ENCODE data around the gene IGF1R. TPM values are rescaled to one million over a fixed set of nuclear protein-coding genes. Genes with fewer than 3 reads are reported as not detected.

The IGF1R gene
- total and polyA plus RNA-seq, 2 of the 13 experiments (the other 11 are each of a cell fraction or from before 2014, with no cell fraction given), result 15.9 to 18.4 TPM

DNA sequence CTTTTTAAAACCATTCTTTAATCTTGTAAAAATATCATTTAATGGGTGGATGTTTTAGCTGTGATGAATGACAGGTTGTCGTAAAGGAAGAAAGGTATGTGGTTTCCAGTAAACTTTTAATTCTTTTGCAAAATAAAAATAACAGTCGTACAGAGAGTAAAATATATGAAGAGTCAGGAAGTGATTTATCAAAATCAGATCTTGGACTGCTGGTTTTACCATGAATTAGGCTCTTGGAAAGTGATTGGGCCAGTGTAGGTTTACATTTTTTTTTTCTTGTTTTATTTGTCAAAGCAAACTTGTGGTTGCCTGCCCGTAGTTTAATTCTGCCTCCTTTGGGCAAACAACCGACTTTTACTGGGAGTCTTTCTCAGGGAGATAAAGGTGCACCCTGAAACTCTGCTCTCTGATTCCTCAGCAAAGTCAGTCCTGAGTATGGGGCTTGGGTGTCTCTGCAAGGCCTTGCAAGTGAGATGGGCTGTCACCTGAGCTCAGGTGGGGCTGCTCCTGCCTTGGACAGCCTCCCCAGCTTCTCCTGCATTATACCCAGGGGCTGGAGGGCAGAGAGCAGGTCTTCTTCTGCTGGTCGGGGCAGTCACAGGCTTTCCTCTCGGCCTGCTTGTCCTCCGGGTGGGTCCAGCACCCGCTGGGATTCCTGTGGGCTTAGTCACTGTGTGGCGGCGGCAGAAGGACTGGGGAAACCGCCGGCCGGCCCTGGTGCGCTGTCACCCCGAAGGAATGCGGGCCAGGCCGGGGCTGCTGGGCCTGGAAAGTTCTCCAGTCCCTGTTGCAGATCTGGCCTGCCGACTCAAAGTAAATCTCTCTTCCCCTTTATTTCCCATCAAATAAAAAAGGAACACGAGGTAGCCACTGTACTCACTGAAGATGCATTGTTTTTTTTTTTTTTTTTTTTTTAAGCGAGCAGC, 79.0 kb downstream of the IGF1R start (continued):
- TF ChIP-seq ZBTB4 (CRISPR knock-in tag; IDR thresholded peaks at IDR 0.05; ENCODE audit: borderline replicate concordance) (no peak), FIP1L1 (IDR thresholded peaks at IDR 0.05; ENCODE audit: borderline replicate concordance, insufficient read depth, low read depth, low read length) (no peak), ZNF776 (CRISPR knock-in tag; IDR thresholded peaks at IDR 0.05) (no peak), PRDM15 (CRISPR knock-in tag; IDR thresholded peaks at IDR 0.05) (no peak; the same call in 1 of the 2 replicates), NFE2 (CRISPR knock-in tag; IDR thresholded peaks at IDR 0.05) (no peak), ZNF780A (CRISPR knock-in tag; IDR thresholded peaks at IDR 0.05) (no peak)
- TF ChIP-seq, protein P1, sequence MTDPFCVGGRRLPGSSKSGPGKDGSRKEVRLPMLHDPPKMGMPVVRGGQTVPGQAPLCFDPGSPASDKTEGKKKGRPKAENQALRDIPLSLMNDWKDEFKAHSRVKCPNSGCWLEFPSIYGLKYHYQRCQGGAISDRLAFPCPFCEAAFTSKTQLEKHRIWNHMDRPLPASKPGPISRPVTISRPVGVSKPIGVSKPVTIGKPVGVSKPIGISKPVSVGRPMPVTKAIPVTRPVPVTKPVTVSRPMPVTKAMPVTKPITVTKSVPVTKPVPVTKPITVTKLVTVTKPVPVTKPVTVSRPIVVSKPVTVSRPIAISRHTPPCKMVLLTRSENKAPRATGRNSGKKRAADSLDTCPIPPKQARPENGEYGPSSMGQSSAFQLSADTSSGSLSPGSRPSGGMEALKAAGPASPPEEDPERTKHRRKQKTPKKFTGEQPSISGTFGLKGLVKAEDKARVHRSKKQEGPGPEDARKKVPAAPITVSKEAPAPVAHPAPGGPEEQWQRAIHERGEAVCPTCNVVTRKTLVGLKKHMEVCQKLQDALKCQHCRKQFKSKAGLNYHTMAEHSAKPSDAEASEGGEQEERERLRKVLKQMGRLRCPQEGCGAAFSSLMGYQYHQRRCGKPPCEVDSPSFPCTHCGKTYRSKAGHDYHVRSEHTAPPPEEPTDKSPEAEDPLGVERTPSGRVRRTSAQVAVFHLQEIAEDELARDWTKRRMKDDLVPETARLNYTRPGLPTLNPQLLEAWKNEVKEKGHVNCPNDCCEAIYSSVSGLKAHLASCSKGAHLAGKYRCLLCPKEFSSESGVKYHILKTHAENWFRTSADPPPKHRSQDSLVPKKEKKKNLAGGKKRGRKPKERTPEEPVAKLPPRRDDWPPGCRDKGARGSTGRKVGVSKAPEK (CRISPR knock-in tag; IDR thresholded peaks at IDR 0.05; ENCODE audit: borderline replicate concordance), result no peak
- TF ChIP-seq, protein P2, sequence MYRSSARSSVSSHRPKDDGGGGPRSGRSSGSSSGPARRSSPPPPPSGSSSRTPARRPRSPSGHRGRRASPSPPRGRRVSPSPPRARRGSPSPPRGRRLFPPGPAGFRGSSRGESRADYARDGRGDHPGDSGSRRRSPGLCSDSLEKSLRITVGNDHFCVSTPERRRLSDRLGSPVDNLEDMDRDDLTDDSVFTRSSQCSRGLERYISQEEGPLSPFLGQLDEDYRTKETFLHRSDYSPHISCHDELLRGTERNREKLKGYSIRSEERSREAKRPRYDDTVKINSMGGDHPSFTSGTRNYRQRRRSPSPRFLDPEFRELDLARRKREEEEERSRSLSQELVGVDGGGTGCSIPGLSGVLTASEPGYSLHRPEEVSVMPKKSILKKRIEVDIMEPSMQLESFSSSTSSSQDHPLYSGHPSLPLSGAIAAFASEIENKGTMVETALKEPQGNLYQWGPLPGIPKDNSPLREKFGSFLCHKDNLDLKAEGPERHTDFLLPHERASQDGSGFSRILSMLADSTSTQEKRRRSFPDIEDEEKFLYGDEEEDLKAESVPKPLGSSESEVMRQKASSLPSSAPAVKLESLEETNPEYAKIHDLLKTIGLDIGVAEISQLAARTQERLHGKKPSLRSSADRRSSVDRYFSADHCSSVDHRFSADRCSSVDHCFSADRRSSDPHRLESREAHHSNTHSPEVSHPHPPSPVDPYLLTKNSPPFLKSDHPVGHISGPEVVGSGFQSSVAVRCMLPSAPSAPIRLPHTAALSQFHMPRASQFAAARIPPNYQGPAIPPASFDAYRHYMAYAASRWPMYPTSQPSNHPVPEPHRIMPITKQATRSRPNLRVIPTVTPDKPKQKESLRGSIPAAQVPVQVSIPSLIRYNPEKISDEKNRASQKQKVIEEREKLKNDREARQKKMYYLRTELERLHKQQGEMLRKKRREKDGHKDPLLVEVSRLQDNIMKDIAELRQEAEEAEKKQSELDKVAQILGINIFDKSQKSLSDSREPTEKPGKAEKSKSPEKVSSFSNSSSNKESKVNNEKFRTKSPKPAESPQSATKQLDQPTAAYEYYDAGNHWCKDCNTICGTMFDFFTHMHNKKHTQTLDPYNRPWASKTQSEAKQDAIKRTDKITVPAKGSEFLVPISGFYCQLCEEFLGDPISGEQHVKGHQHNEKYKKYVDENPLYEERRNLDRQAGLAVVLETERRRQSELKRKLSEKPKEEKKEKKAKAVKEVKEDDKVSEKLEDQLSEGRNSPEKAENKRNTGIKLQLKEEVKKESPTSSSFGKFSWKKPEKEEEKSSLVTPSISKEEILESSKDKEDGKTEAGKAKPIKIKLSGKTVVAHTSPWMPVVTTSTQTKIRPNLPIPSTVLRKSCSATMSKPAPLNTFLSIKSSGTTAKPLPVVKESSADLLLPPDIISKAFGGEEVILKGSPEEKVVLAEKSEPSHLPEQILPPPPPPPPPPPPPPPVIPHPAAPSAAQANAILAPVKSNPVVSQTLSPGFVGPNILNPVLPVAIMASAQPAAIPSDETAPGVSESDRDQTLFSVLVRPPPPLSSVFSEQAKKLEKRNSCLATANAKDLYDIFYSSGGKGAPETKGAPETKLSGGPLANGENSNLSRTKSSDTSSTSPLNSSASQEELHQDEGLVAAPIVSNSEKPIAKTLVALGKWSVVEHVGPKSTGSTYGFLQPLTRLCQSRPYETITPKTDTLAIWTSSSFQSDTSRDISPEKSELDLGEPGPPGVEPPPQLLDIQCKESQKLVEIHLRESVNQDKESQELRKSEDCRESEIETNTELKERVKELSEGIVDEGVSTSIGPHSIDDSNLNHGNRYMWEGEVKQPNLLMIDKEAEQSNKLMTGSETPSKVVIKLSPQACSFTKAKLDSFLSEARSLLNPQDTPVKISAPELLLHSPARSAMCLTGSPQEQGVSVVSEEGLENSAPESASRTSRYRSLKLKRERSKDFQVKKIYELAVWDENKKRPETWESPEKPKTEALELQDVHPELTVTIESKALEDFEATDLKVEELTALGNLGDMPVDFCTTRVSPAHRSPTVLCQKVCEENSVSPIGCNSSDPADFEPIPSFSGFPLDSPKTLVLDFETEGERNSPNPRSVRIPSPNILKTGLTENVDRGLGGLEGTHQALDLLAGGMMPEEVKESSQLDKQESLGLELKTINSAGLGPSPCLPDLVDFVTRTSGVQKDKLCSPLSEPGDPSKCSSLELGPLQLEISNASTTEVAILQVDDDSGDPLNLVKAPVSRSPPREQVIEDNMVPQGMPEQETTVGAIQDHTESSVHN (CRISPR knock-in tag; IDR thresholded peaks at IDR 0.05), result no peak
